HepG2 (cell line): ENCODE measurements around the gene CREM. TPM values are rescaled to one million over a fixed set of nuclear protein-coding genes. Genes with fewer than 3 reads are reported as not detected.

Source experiments
- ARID3A ChIP-seq: IDR thresholded peaks from 2 replicates; pipeline ENCODE4 v1.6.1; 2012; ENCODE audit warnings: low read depth, low read length, improper control_type of control experiment
- ATRX ChIP-seq: sonication (generic); formaldehyde crosslinking; IDR thresholded peaks from 2 replicates; pipeline ENCODE4 v1.4.0; 2020; ENCODE audit warnings: missing genetic modification reagents, borderline replicate concordance
- DMAP1 ChIP-seq: IDR thresholded peaks from 2 replicates; pipeline ENCODE4 v1.6.1; 2016
- HMG20B ChIP-seq: conservative IDR thresholded peaks from 2 replicates; pipeline ENCODE4 v1.6.1; 2016; ENCODE audit warnings: missing genetic modification reagents, missing compliant biosample characterization
- HMGXB3 ChIP-seq: sonication (generic); formaldehyde crosslinking; IDR thresholded peaks from 2 replicates; pipeline ENCODE4 v1.4.0; 2020; ENCODE audit warnings: missing genetic modification reagents, borderline replicate concordance
- HNRNPH1 ChIP-seq: fragments of 200-400 bp; formaldehyde crosslinking; optimal IDR thresholded peaks from 2 replicates; pipeline ENCODE3; 2017; ENCODE audit warnings: mild to moderate bottlenecking, low read depth, low read length
- KDM5B ChIP-seq: sonication (generic); formaldehyde crosslinking; IDR thresholded peaks from 2 replicates; pipeline ENCODE4 v1.4.0; 2020; ENCODE audit warnings: missing genetic modification reagents, mild to moderate bottlenecking, borderline replicate concordance
- NR2F6 ChIP-seq, 2 experiments: IDR thresholded peaks; 2 replicates each; pipeline ENCODE4 v1.6.1; 2016; ENCODE audit warnings: antibody characterized with exemption in 1 of 2, mild to moderate bottlenecking in 1 of 2
- PRDM15 ChIP-seq: sonication (generic); formaldehyde crosslinking; IDR thresholded peaks from 2 replicates; pipeline ENCODE4 v1.4.0; 2020; ENCODE audit warnings: missing genetic modification reagents
- RXRB ChIP-seq: IDR thresholded peaks from 2 replicates; pipeline ENCODE4 v1.6.1; 2016; ENCODE audit warnings: borderline replicate concordance, missing genetic modification reagents, missing compliant biosample characterization
- SRF ChIP-seq: IDR thresholded peaks from 2 replicates; pipeline ENCODE4 v1.6.1; 2011; ENCODE audit warnings: mild to moderate bottlenecking, low read depth, low read length, moderate library complexity
- ZNF484 ChIP-seq: sonication (generic); formaldehyde crosslinking; IDR thresholded peaks from 2 replicates; pipeline ENCODE4 v1.5.1; 2020; ENCODE audit warnings: mild to moderate bottlenecking, low read depth, missing genetic modification reagents, borderline replicate concordance
- ZNF674 ChIP-seq: sonication (generic); formaldehyde crosslinking; IDR thresholded peaks from 2 replicates; pipeline ENCODE4 v1.5.0; 2020; ENCODE audit warnings: low read depth, mild to moderate bottlenecking, missing genetic modification reagents
- ZNF770 ChIP-seq: sonication (generic); formaldehyde crosslinking; IDR thresholded peaks from 2 replicates; pipeline ENCODE4 v1.5.0; 2020; ENCODE audit warnings: mild to moderate bottlenecking, missing genetic modification reagents
- ZSCAN5A ChIP-seq: sonication (generic); formaldehyde crosslinking; IDR thresholded peaks from 2 replicates; pipeline ENCODE4 v1.8.0; 2022; ENCODE audit warnings: mild to moderate bottlenecking, missing genetic modification reagents, borderline replicate concordance
- polyA plus RNA-seq, 8 experiments: library from polyadenylated mRNA; depleted of rRNA in 3 of 8; stranded (reverse) in 7 of 8; unstranded in 1 of 8; fragments of >200 nt; fragmentation: Illumina TruSeq in 4 of 8; extraction: Trizol in 4 of 8; gene quantifications; 2 replicates each; pipeline versions ENCODE4 v1.2.1 to v1.2.3, GENCODE V29; 2011 to 2016; ENCODE audit warnings: low read depth in 4 of 8, missing spikeins in 1 of 8, mixed read lengths in 1 of 8; ENCODE audit not compliant: insufficient read depth in 1 of 8
- total RNA-seq, 5 experiments: library from RNA; depleted of rRNA; stranded (reverse); fragments of >200 nt; fragmentation: Illumina TruSeq; extraction: Trizol; gene quantifications; 2 replicates each; pipeline ENCODE4 v1.2.3, GENCODE V29; 2016; ENCODE audit warnings: low read depth in 1 of 5

CREM gene
- total and polyA plus RNA-seq, 2 of the 13 experiments (the other 11 are each of a cell fraction or from before 2014, with no cell fraction given), result 21.3 to 25.4 TPM

GRCh38 chr10:35237766-35238512 is 111.3 kb downstream of the CREM start (continued):
- TF ChIP-seq PRDM15 (CRISPR knock-in tag) (no peak), HMGXB3 (no peak), HNRNPH1 (no peak), KDM5B (CRISPR knock-in tag) (no peak), ATRX (CRISPR knock-in tag) (no peak), HMG20B (CRISPR knock-in tag) (0 out of 2 replicates have a peak, but pooled peaks have one; percentile 35), NR2F6 (IDR thresholded peaks at IDR 0.05) (no peak), NR2F6 (CRISPR knock-in tag; IDR thresholded peaks at IDR 0.05) (no peak), ZNF484 (CRISPR knock-in tag) (no peak), DMAP1 (CRISPR knock-in tag) (0 out of 2 replicates have a peak, but pooled peaks have one; percentile 16), ZNF770 (CRISPR knock-in tag) (peak; percentile 65; the same call in 1 of the 2 replicates), RXRB (no peak), ZSCAN5A (CRISPR knock-in tag) (no peak), SRF (no peak), ARID3A (no peak), ZNF674 (CRISPR knock-in tag) (no peak)
